Kidney tubule cell (primary cell): ENCODE measurements around the gene ZKSCAN8.
"Not testable (repeated sequence)": the region's sequence is repeated elsewhere in the genome, so short reads cannot be mapped to it uniquely, and the experiment has no call there.

Source experiments
- DNase-seq: peaks from one replicate; pipeline ENCODE4 v3.0.0-alpha.2; 2018; ENCODE audit warnings: low spot score

Gene ZKSCAN8

DNA sequence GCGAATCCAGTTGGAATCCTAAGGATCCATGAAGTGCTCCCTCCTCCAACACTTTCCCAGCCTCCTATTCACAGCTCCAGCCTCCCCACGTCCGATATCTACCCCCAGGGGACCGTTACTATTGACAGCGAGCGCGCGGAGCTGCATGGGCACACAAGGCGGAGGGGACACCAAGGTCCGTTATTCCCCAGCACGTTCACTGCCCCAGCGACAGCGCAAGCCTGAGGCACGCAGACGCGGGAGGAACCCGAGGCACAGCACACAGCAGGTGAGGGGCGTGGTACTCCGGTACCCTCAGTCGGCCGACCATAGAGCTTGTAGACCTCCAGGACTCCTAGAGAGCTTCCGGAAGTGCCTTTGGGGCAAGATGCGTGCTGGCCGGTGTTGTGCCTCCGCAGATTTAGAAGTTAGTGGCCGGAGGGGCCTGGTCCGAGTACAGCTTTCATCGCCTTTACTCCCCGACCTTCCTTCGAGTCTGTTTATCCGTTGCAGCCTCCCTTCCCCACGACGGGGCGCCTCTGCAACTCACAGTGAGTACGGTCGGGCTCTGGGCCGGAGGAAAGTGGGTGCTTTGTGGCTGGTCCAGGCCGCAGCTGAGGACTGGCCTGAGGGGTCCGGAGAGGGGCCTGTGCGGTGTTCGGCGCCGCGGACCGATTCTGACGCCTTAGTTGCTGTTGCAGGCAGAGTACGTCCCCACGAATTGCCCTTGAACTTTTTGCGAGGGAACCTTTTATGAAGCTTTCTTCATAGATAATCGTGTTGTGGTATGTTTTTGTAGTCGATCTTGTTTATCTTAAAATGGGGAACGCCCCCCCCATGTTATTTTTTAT, at the start of gene ZKSCAN8:
Gene ZKSCAN8 (plus strand): TSS at position 384 of the 830 bp plus-strand sequence. CDS start 6,525 bp downstream, outside the sequence.
- peak; percentile 92 for DNase-seq

DNA sequence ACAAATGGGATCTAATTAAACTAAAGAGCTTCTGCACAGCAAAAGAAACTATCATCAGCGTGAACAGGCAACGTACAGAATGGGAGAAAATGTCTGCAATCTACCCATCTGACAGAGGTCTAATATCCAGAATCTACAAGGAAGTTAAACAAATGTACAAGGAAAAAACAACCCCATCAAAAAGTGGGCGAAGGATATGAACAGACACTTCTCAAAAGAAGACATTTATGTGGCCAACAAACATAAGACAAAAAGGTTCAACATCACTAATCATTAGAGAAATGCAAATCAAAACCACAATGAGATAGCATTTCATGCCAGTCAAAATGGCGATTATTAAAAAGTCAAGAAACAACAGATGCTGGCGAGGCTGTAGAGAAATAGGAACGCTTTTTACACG, 39.5 kb upstream of the ZKSCAN8 start:
- not testable (repeated sequence) for DNase-seq

GRCh38 chr6:28102699-28103098, 39.0 kb upstream of the ZKSCAN8 start:
- DNase-seq = not testable (repeated sequence)

DNA sequence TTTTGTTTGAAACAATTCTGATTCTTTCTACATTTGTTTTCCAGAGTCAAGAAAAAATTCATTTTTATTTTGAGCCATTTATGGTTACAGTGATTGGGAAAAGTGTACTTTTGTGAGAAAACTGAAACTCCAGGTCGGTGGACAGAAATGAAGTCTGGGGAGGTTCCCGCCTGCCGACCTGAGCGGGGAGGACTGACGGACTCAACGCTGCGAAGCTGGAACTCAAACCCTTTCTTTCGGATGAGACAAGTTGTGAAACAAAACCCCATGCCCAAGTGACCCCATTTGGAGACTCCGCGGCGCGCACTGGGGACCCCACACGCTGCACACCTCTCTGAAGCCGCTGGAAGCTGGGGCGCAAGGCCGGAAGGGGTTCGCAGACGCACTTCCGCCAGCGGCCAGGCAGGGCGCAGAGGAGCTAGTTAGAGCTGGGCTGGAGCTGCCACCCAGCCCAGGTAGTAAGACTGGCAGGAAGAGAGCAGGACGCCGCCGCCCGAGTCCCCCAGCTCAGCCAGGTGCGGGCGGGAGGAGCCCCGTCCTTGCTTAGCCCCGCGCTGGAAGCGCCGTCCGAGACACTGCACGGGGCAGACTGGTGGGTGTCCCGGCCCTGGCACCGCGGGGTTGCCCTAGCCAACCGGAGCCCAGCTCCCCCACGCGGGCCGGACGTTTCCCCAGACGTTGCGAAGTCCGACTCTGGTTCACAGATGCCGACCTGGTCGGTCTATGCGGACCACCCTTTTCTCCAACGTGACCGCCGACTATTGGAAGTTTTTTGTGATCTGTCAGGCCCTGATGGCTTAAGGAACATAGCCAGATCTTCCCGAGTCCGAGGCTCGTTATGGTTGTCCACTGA, 37.1 kb upstream of the ZKSCAN8 start:
- DNase-seq = peak; percentile 87

GRCh38 chr6:28105245-28105639, 36.4 kb upstream of the ZKSCAN8 start:
- DNase-seq = peak; percentile 26

GRCh38 chr6:28107506-28107905, 34.2 kb upstream of the ZKSCAN8 start:
- no peak for DNase-seq

- DNase-seq = no peak
These were observed 29.7 kb upstream of the ZKSCAN8 start for GRCh38 chr6:28111964-28112363.

GRCh38 chr6:28115799-28116198, 25.9 kb upstream of the ZKSCAN8 start:
- DNase-seq = no peak

GRCh38 chr6:28117386-28118050, 24.2 kb upstream of the ZKSCAN8 start:
- no peak for DNase-seq

DNA sequence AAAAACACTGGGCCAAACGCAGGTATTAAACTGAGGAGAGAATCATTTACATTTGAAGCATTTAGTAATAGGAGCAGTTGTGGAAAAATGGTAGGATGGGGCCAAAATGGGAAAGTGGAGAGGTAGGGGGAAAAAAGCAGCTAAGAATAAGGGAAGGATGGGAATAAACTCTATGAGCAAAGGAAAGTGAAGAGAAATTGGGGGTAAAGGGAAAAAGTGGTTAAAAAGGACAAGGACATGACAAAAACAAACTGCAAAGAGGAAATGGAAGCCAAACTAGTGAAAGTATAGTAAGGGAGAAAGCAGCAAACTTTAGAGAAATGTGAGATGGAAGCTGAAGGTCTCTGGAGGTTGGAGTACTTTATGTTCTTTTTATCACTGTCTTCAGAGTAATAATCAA, 23.5 kb upstream of the ZKSCAN8 start:
- DNase-seq = no peak

DNA sequence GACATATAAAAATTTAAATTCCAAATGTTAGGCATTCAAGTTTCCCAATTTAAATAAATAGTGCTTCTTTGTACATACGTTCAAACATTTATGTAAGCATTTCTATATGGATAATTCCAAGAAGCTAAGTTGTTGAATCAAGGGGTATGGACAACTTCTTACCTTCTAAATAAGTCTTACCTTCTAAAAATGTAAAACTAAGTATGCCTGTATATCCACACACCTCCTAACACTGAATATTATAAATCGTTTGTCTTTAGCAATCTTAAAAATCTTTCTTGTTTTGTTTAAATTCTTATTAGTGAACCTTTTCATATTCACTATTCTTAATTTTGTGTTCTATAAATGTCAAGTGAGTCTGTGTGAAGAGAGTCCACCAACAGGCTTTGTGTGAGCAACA, 19.8 kb upstream of the ZKSCAN8 start:
- no peak for DNase-seq

GRCh38 chr6:28122283-28122682, 19.4 kb upstream of the ZKSCAN8 start:
- DNase-seq = not testable (repeated sequence)

- peak; percentile 88 for DNase-seq
These were observed 17.2 kb upstream of the ZKSCAN8 start, which contains the start of gene ZSCAN16 for GRCh38 chr6:28124350-28124970. Gene ZSCAN16 (plus strand): TSS chr6:28124609. CDS start chr6:28125444, 835 bp downstream.

- DNase-seq = no peak
These were observed 16.7 kb upstream of the ZKSCAN8 start for GRCh38 chr6:28124971-28125353.

GRCh38 chr6:28125401-28125800, 16.3 kb upstream of the ZKSCAN8 start:
- no peak for DNase-seq

- peak; percentile 52 for DNase-seq
These were observed 7.7 kb upstream of the ZKSCAN8 start for GRCh38 chr6:28134015-28134414.

- DNase-seq = no peak
These were observed 7.0 kb upstream of the ZKSCAN8 start for GRCh38 chr6:28134716-28135115.

- DNase-seq = no peak
These were observed 6.3 kb upstream of the ZKSCAN8 start for GRCh38 chr6:28135393-28135792.

- DNase-seq = peak; percentile 92
These were observed 4.8 kb upstream of the ZKSCAN8 start for GRCh38 chr6:28136585-28137504.

GRCh38 chr6:28137505-28137981, 4.1 kb upstream of the ZKSCAN8 start:
- DNase-seq = peak; percentile 77
